ENCODE results near the gene KRT4.

KRT4 gene

DNA sequence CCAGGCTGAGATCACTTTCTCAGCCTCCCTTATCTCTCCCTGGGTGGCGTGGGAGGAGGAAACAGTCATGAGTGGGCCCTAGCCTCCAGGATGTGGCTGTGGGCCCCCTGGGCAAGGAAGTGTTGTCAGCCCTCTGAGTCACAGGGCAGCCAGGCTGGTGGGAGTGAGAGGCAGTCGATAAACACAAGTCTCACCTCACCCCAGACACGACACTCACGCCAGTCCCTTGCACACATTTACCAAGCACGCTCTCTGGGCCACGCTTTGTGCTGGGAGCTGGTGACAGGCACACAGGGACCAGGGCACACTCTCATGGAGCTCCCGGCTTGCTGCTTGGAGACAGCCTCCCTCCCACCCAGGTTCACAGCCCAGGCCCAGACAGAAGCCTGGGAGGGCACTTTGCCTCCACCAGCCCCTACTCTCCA lies 22.1 kb upstream of the KRT4 start:
- DNase-seq (ENCODE audit: insufficient read length) (no peak), FAIRE-seq (no peak)
- TF ChIP-seq TAF1 (IDR thresholded peaks at IDR 0.05; ENCODE audit: borderline replicate concordance, low read depth, low read length) (no peak), POLR2AphosphoS5 (IDR thresholded peaks at IDR 0.05; ENCODE audit: low read depth, low read length) (no peak), POLR2A (IDR thresholded peaks at IDR 0.05; ENCODE audit: low read depth, low read length) (no peak)

DNA sequence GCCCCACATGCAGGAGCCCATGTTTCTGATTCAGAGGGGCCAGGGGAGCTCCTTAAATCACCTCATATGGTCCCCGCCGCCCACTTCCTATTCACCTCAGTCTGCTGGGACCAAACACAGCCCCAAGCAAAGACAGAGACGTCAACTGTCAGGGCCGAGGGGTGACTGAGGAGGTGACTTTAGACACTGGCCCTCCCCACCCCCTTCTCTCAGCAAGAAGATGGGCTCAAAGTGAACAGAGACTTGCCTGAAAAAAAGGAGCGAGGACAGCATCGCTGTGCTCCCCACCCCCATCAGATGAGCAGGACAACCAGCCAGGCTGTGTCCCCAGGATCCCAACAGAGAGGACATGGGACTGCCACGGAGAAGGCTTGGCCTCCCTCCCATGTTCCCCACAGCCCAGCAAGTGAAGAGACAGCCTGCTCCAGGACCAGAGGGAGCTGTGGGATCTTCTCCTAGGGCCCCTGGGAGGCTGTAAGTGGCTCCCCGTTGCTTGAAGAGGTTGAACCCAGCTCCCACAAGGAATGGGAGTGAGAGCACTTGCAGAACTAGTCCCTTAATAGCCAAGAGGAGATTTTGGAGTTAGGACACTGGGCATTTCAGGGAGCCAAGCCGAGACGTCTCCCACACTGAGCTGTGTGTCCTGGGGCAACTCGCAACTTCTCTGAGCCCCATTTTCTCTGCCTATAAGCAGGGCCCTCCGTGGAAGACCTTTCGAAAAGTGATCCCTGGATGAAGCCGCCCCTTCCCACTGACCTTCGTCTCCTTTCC lies 21.5 kb upstream of the KRT4 start:
- FAIRE-seq (no peak), DNase-seq (ENCODE audit: insufficient read length) (no peak)
- TF ChIP-seq TAF1 (IDR thresholded peaks at IDR 0.05; ENCODE audit: borderline replicate concordance, low read depth, low read length) = no peak
- no peak for TF ChIP-seq POLR2AphosphoS5 (IDR thresholded peaks at IDR 0.05; ENCODE audit: low read depth, low read length)
- TF ChIP-seq POLR2A (IDR thresholded peaks at IDR 0.05; ENCODE audit: low read depth, low read length) = no peak

DNA sequence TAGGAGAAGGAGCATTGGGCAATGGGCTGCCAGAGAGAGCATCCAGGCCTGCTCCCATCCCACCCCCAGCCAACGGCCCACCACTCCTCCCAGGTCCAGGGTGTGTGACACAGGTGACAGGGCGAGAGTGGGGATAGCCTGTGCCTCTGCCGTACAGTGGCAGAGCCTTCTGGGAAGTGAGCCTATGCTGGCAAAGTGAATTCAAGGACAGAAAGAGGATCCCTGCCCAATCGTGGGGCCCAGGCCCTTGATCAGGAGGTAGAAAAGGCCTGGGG lies 20.7 kb upstream of the KRT4 start:
- DNase-seq (ENCODE audit: insufficient read length) = no peak
- TF ChIP-seq POLR2AphosphoS5 (IDR thresholded peaks at IDR 0.05; ENCODE audit: low read depth, low read length) = no peak
- no peak for TF ChIP-seq TAF1 (IDR thresholded peaks at IDR 0.05; ENCODE audit: borderline replicate concordance, low read depth, low read length)
- TF ChIP-seq POLR2A (IDR thresholded peaks at IDR 0.05; ENCODE audit: low read depth, low read length) = no peak
- no peak for FAIRE-seq

DNA sequence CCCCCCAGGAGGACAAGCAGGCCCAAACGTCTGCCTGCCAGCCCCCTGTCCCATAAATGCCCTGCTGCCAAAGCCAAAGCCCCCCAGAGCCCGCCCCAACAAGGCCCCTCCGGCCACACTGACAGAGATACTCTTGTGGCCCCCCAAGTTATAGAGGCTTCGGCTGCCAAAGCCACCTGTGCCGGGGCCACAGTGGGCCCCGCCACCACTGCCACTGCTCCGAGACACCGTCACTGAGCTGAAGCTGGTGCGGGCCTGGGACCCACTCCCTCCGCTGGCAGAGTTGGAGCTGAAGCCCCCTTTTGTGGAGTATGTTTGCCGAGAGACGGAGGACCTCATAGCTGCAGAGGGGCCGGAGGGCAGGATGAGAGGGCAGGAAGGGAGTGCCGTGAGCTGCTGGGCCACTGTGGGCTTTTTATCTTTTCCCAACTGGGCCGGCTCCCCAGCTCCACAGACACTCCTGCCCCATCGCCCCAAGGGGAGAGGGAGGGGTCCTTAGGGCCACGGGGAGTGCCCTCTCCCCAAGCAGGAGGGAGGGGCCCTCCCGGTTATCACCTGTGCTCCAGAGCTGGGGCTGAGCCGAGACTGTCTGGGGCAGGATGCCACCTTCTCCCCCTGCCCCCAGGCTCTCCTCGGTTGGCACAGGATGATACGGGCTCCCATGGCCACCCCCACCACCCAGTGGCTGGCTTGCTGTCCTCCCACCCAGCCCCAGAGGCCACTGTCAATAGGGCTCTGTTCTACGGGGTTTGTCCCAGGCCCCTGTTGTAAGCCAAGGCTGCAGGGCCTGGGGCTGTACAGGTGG lies 20.2 kb upstream of the KRT4 start, which contains the start of gene KRT79:
KRT79 (minus strand) TSS at position 390 of the 805 bp plus-strand sequence; CDS start at position 339, 51 bp downstream.
- TF ChIP-seq POLR2AphosphoS5 (IDR thresholded peaks at IDR 0.05; ENCODE audit: low read depth, low read length) = no peak
- no peak for TF ChIP-seq POLR2A (IDR thresholded peaks at IDR 0.05; ENCODE audit: low read depth, low read length)
- FAIRE-seq (no peak), DNase-seq (ENCODE audit: insufficient read length) (no peak)

DNA sequence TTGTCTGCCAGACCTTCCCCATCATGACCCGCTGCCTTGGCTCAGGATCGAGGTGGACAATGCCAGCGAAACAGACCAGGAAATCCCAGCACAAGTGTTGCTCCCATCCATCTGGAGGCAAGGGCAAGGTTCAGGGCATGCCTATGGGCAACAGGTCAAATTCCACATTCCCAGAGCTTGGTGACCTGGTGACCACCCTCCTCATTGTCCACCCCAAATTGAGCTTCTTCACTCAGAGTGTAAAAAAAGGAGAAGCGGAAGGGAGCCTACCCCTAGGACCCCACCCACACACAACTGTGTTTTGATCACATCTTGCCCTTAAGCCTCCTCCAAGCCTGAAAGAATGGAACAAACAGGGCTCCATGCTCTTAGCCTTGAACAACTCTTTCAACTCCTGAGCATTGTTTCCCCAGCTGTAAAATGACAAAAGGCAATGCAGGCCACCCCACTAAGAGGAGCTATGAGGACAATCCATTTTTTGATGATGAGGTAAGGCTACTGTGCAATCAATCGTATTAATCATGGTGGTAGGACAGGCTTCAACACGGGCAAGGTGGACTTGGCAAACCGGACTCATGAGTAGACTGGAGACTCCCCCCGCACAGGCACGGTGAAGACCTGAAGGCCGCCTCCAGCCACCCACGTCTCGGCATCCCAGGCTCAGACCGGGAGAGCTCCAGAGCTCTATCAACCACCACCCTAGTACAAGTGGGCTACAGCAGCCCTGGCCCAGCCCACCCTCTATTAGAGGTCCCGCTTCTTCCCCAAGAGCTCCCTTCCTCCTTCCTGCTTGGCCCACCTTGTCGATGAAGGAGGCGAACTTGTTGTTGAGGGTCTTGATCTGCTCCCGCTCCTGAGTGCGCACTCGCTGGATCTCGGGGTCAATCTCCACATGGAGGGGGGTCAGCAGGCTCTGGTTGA lies 19.3 kb upstream of the KRT4 start:
- DNase-seq (ENCODE audit: insufficient read length) (no peak), FAIRE-seq (no peak)
- TF ChIP-seq POLR2A (IDR thresholded peaks at IDR 0.05; ENCODE audit: low read depth, low read length) (no peak), POLR2AphosphoS5 (IDR thresholded peaks at IDR 0.05; ENCODE audit: low read depth, low read length) (no peak), TAF1 (IDR thresholded peaks at IDR 0.05; ENCODE audit: borderline replicate concordance, low read depth, low read length) (no peak)

DNA sequence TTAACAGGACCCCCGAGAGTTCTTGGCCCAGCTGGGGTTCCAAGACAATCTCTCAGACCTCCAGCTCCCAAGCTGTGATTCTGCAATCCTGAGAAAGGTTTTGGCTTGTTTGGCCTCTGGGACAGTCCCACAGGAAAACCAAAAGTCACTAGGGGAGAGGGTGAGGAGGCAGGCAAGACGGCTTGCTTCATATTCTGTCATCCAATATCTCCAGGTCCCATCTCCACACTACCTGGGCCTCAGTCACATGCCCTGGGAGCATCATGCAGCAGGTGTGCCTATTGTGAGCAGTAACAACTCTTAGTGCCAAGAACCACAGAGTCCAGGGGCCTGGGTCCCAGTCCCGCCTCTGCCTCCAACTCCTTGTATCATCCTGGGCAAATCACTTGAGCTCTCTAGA lies 18.5 kb upstream of the KRT4 start:
- TF ChIP-seq TAF1 (IDR thresholded peaks at IDR 0.05; ENCODE audit: borderline replicate concordance, low read depth, low read length) = no peak
- TF ChIP-seq POLR2AphosphoS5 (IDR thresholded peaks at IDR 0.05; ENCODE audit: low read depth, low read length) = no peak
- no peak for TF ChIP-seq POLR2A (IDR thresholded peaks at IDR 0.05; ENCODE audit: low read depth, low read length)
- FAIRE-seq (no peak), DNase-seq (ENCODE audit: insufficient read length) (no peak)

DNA sequence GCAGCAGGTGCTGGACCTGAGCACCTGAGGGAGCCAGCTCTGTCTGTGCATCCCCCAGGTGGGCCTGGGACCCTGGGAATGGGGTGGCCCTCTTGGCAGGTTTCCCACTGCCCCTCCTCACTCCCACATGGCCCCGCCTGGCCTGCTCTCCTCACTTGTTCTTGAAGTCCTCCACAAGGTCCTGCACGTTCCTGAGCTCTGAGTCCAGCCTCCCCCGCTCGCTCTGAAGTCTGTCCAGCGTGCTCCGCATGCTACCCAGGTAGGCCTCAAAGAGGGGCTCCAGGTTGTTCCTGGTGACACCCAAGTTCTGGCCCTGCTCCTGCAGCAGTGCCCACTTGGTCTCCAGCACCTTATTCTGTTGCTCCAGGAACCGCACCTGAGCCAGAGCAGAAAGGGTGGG lies 17.3 kb upstream of the KRT4 start:
- no peak for FAIRE-seq
- TF ChIP-seq TAF1 (IDR thresholded peaks at IDR 0.05; ENCODE audit: borderline replicate concordance, low read depth, low read length) = no peak
- TF ChIP-seq POLR2AphosphoS5 (IDR thresholded peaks at IDR 0.05; ENCODE audit: low read depth, low read length) = no peak
- TF ChIP-seq POLR2A (IDR thresholded peaks at IDR 0.05; ENCODE audit: low read depth, low read length) = no peak
- DNase-seq (ENCODE audit: insufficient read length) = no peak

DNA sequence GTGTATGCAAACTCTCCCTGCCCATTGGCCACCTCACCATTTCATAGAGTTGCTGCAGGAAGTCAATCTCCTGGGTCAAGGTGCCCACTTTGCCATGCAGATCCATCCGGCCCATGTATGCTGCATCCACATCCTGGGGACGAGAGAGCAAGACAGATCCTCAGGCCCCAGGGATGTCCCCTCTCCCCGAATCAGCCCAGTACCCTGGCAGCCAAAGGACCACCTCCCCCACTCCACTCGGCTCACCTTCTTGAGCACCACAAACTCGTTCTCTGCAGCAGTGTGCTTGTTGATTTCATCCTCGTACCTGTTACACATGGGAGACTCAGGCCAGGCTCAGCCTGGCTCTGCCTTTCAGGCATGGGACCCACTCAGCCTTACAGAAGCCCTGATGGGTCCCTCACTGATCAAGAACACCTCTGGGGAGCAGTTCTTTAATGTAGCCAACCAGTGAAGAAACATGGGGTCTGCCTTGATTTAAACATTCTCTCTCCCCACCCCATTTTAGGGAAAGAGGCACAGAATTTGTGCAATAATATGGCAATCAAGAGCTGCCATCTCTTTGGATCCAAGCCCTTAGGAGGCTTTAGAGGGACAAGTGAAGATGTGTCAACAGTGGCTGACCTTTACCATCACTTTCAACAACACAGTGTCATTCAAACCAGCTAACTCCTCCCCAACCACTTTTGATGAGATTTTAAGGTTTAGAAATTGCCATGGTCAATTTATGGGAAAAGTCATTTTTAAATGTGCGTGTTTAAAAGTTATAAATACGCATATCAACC lies 16.3 kb upstream of the KRT4 start:
- TF ChIP-seq TAF1 (IDR thresholded peaks at IDR 0.05; ENCODE audit: borderline replicate concordance, low read depth, low read length) = no peak
- TF ChIP-seq POLR2A (IDR thresholded peaks at IDR 0.05; ENCODE audit: low read depth, low read length) = no peak
- TF ChIP-seq POLR2AphosphoS5 (IDR thresholded peaks at IDR 0.05; ENCODE audit: low read depth, low read length) = no peak
- FAIRE-seq (no peak), DNase-seq (ENCODE audit: insufficient read length) (no peak)

DNA sequence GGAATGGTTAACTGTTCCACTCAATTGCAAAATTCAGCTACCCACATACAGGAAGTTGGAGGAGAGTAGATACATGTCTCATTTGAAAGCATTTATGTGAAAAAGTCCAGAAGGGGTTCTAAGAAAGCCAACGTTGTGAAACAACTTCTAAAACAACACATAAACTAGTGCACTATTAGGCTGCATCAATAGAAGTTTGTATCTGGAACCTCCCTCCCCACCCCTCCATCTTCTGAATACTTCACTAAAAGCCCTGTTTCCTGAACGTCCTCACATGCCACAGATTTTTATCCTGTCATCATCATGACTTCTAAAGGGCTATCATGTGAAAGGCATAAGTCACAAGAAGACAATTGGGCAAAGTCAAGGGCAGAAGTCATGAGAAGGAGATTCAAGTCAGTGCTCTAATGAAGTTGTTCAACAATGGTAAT lies 14.7 kb upstream of the KRT4 start:
- FAIRE-seq (no peak), DNase-seq (ENCODE audit: insufficient read length) (no peak)
- no peak for TF ChIP-seq POLR2A (IDR thresholded peaks at IDR 0.05; ENCODE audit: low read depth, low read length)
- TF ChIP-seq POLR2AphosphoS5 (IDR thresholded peaks at IDR 0.05; ENCODE audit: low read depth, low read length) = no peak
- no peak for TF ChIP-seq TAF1 (IDR thresholded peaks at IDR 0.05; ENCODE audit: borderline replicate concordance, low read depth, low read length)

DNA sequence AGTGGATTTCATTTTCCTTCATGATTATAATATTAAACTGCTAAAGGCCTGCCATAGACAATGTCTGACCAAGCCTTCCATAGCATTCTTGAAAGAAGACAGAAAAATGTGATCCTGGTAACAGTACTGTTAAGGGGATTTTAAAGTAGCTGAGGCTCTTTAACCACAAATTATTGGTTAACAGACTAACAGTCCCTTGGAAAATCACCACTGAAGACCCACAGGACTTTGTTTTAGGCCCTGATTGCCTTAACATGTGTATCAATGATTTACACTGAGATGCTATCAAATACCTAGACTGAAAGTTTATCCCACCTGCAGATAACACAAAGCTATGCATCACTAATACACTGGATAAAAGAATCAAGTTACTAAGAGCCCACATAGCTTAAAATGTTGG lies 14.2 kb upstream of the KRT4 start:
- no peak for FAIRE-seq
- no peak for DNase-seq (ENCODE audit: insufficient read length)
- TF ChIP-seq TAF1 (IDR thresholded peaks at IDR 0.05; ENCODE audit: borderline replicate concordance, low read depth, low read length) = no peak
- TF ChIP-seq POLR2AphosphoS5 (IDR thresholded peaks at IDR 0.05; ENCODE audit: low read depth, low read length) = no peak
- no peak for TF ChIP-seq POLR2A (IDR thresholded peaks at IDR 0.05; ENCODE audit: low read depth, low read length)

Measured in GM12892 (cell line).